Left ventricle myocardium inferior (tissue), 1 donor: ENCODE measurements around the gene FSTL5. TPM values are rescaled to one million over a fixed set of nuclear protein-coding genes. Genes with fewer than 3 reads are reported as not detected.

Source experiments
- DNase-seq: peaks from one replicate; pipeline ENCODE4 v3.0.0-alpha.2; 2020
- H3K27ac ChIP-seq: fragments of 200-600 bp; replicated peaks from 2 replicates; pipeline ENCODE4 v1.8.0; 2021
- H3K27me3 ChIP-seq: fragments of 200-600 bp; 2 replicates; pipeline ENCODE4 v1.8.0; 2021; ENCODE audit warnings: low read depth
- H3K36me3 ChIP-seq: fragments of 200-600 bp; 2 replicates; pipeline ENCODE4 v1.8.0; 2021
- H3K4me1 ChIP-seq: fragments of 200-600 bp; 2 replicates; pipeline ENCODE4 v1.8.0; 2021
- H3K4me3 ChIP-seq: fragments of 200-600 bp; 2 replicates; pipeline ENCODE4 v1.8.0; 2021; ENCODE audit warnings: mild to moderate bottlenecking, moderate library complexity
- H3K9me3 ChIP-seq: fragments of 200-600 bp; replicated peaks from 2 replicates; pipeline ENCODE4 v1.8.0; 2021
- CTCF ChIP-seq: fragments of 200-600 bp; IDR thresholded peaks from 2 replicates; pipeline ENCODE4 v1.8.0; 2021; ENCODE audit warnings: antibody characterized with exemption, mild to moderate bottlenecking, borderline replicate concordance
- intact Hi-C: fragments of 100-400 bp; cut with micrococcal nuclease; formaldehyde crosslinking; loops from one replicate; pipeline ENCODE4 v1.11.0; 2022
- total RNA-seq: library from RNA; stranded (reverse); fragmentation: NEBNext Ultra II Directional; extraction: Animal tissue kit (Norgen Biotek cat#: 25700); gene quantifications from one replicate; pipeline ENCODE4 v1.2.1, GENCODE V29; 2021
- donor health status: DM: no; HTN: yes; CAD: no; lungs with severe emphysema.

FSTL5 gene
- total RNA-seq, 1 donor from 2014 or later = not detected

DNA sequence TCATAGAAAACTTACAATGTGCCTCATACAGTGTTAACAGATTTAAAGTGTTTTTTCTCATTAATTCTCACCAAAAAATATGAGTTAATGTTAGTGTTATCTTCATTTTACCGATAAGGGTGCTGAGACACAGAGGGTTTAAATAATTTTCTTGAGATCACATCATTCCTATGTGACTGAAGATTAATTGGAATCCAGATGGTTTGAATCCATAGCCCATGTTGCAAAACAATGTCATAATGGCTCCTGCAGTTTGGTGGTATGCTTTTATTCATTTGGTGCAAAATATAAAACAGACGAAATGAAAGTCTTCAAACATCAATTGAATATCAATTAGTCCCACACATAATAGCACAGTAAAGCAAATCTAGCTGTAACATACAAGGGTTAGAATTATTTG lies 512.2 kb downstream of the FSTL5 start:
- H3K27ac ChIP-seq = no peak overlapping the region
- H3K4me1 ChIP-seq = no peaks in the 10 kb centered on the region
- TF ChIP-seq CTCF = no peak
- H3K36me3 ChIP-seq = no peaks in the 10 kb centered on the region
- no peak for DNase-seq
- H3K4me3 ChIP-seq = no peak overlapping the region
- peaks cover 20% of the 10 kb centered on the region for H3K9me3 ChIP-seq
- no peaks in the 10 kb centered on the region for H3K27me3 ChIP-seq
- intact Hi-C loops = no loop called here

DNA sequence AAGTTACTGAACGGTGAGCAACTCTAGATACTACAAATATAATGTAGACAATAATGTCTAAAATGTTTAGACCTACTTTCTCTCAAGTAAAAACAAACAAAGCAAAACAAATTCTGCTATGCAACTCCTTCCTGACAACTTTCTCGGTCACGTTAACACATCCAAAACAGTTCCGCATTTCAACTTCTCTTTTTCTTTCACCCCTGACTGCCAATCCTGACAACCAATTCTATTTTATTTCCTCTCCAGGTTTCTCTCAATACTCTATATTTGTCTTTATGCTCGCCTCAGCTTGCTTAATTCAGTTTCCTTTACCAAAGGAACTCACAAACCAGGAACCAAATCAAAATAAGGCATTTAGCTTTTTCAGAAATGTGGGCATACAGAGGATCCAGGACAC lies 513.0 kb downstream of the FSTL5 start:
- intact Hi-C loops = no loop called here
- H3K4me1 ChIP-seq = no peaks in the 10 kb centered on the region
- H3K4me3 ChIP-seq = no peak overlapping the region
- DNase-seq = no peak
- H3K27ac ChIP-seq = no peak overlapping the region
- no peaks in the 10 kb centered on the region for H3K27me3 ChIP-seq
- no peak for TF ChIP-seq CTCF
- H3K9me3 ChIP-seq = peaks cover 20% of the 10 kb centered on the region
- H3K36me3 ChIP-seq = no peaks in the 10 kb centered on the region

DNA sequence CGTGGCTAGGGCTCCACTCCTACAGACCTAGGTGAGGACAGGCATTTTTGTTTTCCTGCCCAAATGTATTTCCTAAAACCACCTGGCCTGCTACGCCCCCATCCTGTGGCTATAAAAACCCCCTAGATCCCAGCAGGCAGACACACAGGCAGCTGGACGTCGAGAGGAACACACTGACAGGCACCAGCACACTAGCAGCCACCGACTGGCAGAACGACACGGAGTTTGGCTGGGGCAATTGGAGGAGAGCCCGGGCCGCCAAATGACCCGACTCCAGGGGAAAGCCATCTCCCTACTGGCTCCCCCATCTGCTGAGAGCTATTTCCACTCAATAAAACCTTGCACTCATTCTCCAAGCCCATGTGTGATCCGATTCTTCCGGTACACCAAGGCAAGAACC lies 516.0 kb downstream of the FSTL5 start:
- Histone ChIP-seq H3K27ac (no peak overlapping the region), H3K27me3 (no peaks in the 10 kb centered on the region), H3K4me3 (no peak overlapping the region), H3K36me3 (no peaks in the 10 kb centered on the region), H3K9me3 (peaks cover 20% of the 10 kb centered on the region), H3K4me1 (no peaks in the 10 kb centered on the region)
- intact Hi-C loops = no loop called here
- no peak for DNase-seq
- no peak for TF ChIP-seq CTCF

- TF ChIP-seq CTCF = no peak
- Histone ChIP-seq H3K4me1 (no peaks in the 10 kb centered on the region), H3K27ac (no peak overlapping the region), H3K9me3 (peaks cover 35% of the 10 kb centered on the region), H3K27me3 (no peaks in the 10 kb centered on the region), H3K4me3 (no peak overlapping the region), H3K36me3 (no peaks in the 10 kb centered on the region)
- no peak for DNase-seq
- intact Hi-C loops = no loop called here
These were observed 521.1 kb downstream of the FSTL5 start for GRCh38 chr4:161642708-161643107.

DNA sequence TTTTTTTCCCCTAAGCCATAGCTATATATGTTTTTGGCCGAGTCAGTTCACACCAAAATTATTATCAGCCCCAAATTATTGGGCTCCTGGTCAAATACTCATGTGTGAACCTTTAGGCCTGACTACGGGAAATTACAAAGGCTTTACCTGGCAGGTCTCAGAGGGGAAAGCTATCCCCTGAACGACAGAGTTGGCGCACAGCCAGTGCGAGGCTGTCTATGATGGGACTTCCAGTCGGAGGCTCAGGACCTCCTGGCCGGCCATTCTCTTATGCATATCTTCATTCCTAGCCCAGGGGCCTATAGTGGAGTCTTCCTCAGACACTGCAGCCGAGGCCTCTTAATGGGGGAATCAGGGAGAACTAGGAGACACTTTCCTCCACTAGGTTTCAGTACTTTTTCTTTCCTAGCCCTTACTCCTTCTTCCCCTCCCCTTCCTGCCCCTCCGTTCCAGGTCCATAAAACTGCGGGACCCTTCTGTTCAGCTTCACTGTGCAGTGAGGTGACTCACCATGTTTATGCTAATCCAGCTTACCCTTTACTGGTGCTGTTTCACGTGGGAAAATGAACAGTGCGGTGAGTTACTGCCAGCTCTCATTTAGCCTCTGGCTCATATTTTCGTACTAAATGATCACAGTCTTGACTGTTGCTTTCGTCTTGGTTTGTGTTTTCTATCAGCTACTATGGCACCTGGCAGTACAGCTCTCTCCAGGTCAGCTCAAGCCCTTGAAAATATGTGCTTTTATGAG lies 533.9 kb downstream of the FSTL5 start:
- H3K4me3 ChIP-seq = no peak overlapping the region
- no peak for TF ChIP-seq CTCF
- intact Hi-C loops = no loop called here
- no peak for DNase-seq
- H3K27me3 ChIP-seq = no peaks in the 10 kb centered on the region
- H3K36me3 ChIP-seq = no peaks in the 10 kb centered on the region
- no peaks in the 10 kb centered on the region for H3K9me3 ChIP-seq
- no peaks in the 10 kb centered on the region for H3K4me1 ChIP-seq
- H3K27ac ChIP-seq = no peak overlapping the region
